ENCODE data around the gene SLC15A3.

The SLC15A3 gene

GRCh38 chr11:60973699-60974098 is 21.7 kb upstream of the SLC15A3 start:
- Histone ChIP-seq H3K4me1 (ENCODE audit: insufficient read depth, low read length, severe bottlenecking) (peaks cover 8% of the 10 kb centered on the region), H3K9me2 (ENCODE audit: low read depth, low read length) (no peaks in the 10 kb centered on the region), H2AFZ (ENCODE audit: low read length) (no peak overlapping the region), H3K4me2 (ENCODE audit: low read length) (no peak overlapping the region), H3K27me3 (ENCODE audit: insufficient read depth, low read length) (0 out of 2 replicates have a peak, but pooled peaks cover 4% of the 10 kb centered on the region), H4K20me1 (ENCODE audit: insufficient read depth, low read length) (no peaks in the 10 kb centered on the region), H3K9ac (ENCODE audit: low read length) (no peak overlapping the region), H3K9me3 (ENCODE audit: low read length) (no peaks in the 10 kb centered on the region), H3K36me3 (ENCODE audit: insufficient read depth, low read length) (no peaks in the 10 kb centered on the region; the same call in 1 of the 2 replicates), H3K27ac (ENCODE audit: low read depth, low read length, poor library complexity, severe bottlenecking) (no peak overlapping the region), H3F3A (ENCODE audit: insufficient read depth, low read length) (no peaks in the 10 kb centered on the region), H3K4me3 (ENCODE audit: low read depth, low read length, poor library complexity, severe bottlenecking) (no peak overlapping the region), H3K79me2 (ENCODE audit: insufficient read depth, low read length) (no peaks in the 10 kb centered on the region)
- TF ChIP-seq CTCF (IDR thresholded peaks at IDR 0.05; ENCODE audit: low read length): no peak
- TF ChIP-seq EZH2 (IDR thresholded peaks at IDR 0.05; ENCODE audit: borderline replicate concordance, low read length): no peak

GRCh38 chr11:60972182-60973030 is 20.4 kb upstream of the SLC15A3 start:
- Histone ChIP-seq H3K4me3 (ENCODE audit: low read depth, low read length, poor library complexity, severe bottlenecking) (no peak overlapping the region), H3K9ac (ENCODE audit: low read length) (no peak overlapping the region)

GRCh38 chr11:60971520-60971919 is 19.5 kb upstream of the SLC15A3 start, which contains the start of gene CD6:
TSS of gene CD6 (plus strand) at chr11:60971680. CDS start at chr11:60971866, 186 bp downstream.
- no peak within 1 kb of the TSS for H3K9ac ChIP-seq (ENCODE audit: low read length)
- H3F3A ChIP-seq (ENCODE audit: insufficient read depth, low read length): no peaks in the 10 kb centered on the region
- H3K4me2 ChIP-seq (ENCODE audit: low read length): no peak within 1 kb of the TSS; the same call in 1 of the 2 replicates
- H3K9me3 ChIP-seq (ENCODE audit: low read length): no peaks in the 10 kb centered on the region; the same call in 1 of the 2 replicates
- no peak within 1 kb of the TSS for H3K4me3 ChIP-seq (ENCODE audit: low read depth, low read length, poor library complexity, severe bottlenecking)
- no peak for TF ChIP-seq EZH2 (IDR thresholded peaks at IDR 0.05; ENCODE audit: borderline replicate concordance, low read length)
- no peak for TF ChIP-seq CTCF (IDR thresholded peaks at IDR 0.05; ENCODE audit: low read length)
- no peaks in the 10 kb centered on the region for H3K79me2 ChIP-seq (ENCODE audit: insufficient read depth, low read length)
- H3K27me3 ChIP-seq (ENCODE audit: insufficient read depth, low read length): peaks cover 9% of the 10 kb centered on the region; the same call in 1 of the 2 replicates
- H2AFZ ChIP-seq (ENCODE audit: low read length): no peak within 1 kb of the TSS
- no peaks in the 10 kb centered on the region for H4K20me1 ChIP-seq (ENCODE audit: insufficient read depth, low read length)
- H3K9me2 ChIP-seq (ENCODE audit: low read depth, low read length): no peaks in the 10 kb centered on the region
- no peaks in the 10 kb centered on the region; the same call in 1 of the 2 replicates for H3K36me3 ChIP-seq (ENCODE audit: insufficient read depth, low read length)
- peaks cover 8% of the 10 kb centered on the region for H3K4me1 ChIP-seq (ENCODE audit: insufficient read depth, low read length, severe bottlenecking)
- H3K27ac ChIP-seq (ENCODE audit: low read depth, low read length, poor library complexity, severe bottlenecking): no peak within 1 kb of the TSS

More at GRCh38 chr11:60972182-60973030, 20.4 kb upstream of the SLC15A3 start:
- peaks cover 4% of the 10 kb centered on the region; the same call in 1 of the 2 replicates for H3K27me3 ChIP-seq (ENCODE audit: insufficient read depth, low read length)
- no peak overlapping the region for H2AFZ ChIP-seq (ENCODE audit: low read length)
- H4K20me1 ChIP-seq (ENCODE audit: insufficient read depth, low read length): no peaks in the 10 kb centered on the region
- no peaks in the 10 kb centered on the region for H3K9me2 ChIP-seq (ENCODE audit: low read depth, low read length)
- H3K4me1 ChIP-seq (ENCODE audit: insufficient read depth, low read length, severe bottlenecking): peaks cover 8% of the 10 kb centered on the region
- H3K4me2 ChIP-seq (ENCODE audit: low read length): no peak overlapping the region
- no peaks in the 10 kb centered on the region for H3K79me2 ChIP-seq (ENCODE audit: insufficient read depth, low read length)
- no peaks in the 10 kb centered on the region; the same call in 1 of the 2 replicates for H3K9me3 ChIP-seq (ENCODE audit: low read length)
- H3F3A ChIP-seq (ENCODE audit: insufficient read depth, low read length): no peaks in the 10 kb centered on the region
- no peak overlapping the region for H3K27ac ChIP-seq (ENCODE audit: low read depth, low read length, poor library complexity, severe bottlenecking)
- H3K36me3 ChIP-seq (ENCODE audit: insufficient read depth, low read length): no peaks in the 10 kb centered on the region; the same call in 1 of the 2 replicates
- no peak for TF ChIP-seq EZH2 (IDR thresholded peaks at IDR 0.05; ENCODE audit: borderline replicate concordance, low read length)
- TF ChIP-seq CTCF (IDR thresholded peaks at IDR 0.05; ENCODE audit: low read length): no peak
